CD4-positive, alpha-beta T cell (primary cell): ENCODE data around the gene TSR3. TPM values are rescaled to one million over a fixed set of nuclear protein-coding genes. Genes with fewer than 3 reads are reported as not detected.

Experiments used
- ATAC-seq: fragments of 200-7000 bp; cut with Tn5 transposase; one replicate; pipeline ENCODE4 v1.10.0; 2022; ENCODE audit warnings: mild to moderate bottlenecking; ENCODE audit not compliant: poor library complexity
- CTCF ChIA-PET: fragments of 350-600 bp; sonication (Branson Sonifier 250); formaldehyde crosslinking; loops from one replicate; lab custom pipeline; 2021; ENCODE audit warnings: antibody characterized with exemption, inconsistent platforms; lab: Charles Lee
- POLR2A ChIA-PET: fragments of 350-600 bp; sonication (Branson Sonifier 250); formaldehyde crosslinking; loops from one replicate; lab custom pipeline; 2021; ENCODE audit warnings: antibody characterized with exemption, inconsistent platforms; lab: Charles Lee
- DNase-seq, 14 experiments: peaks; one replicate each; pipeline ENCODE4 v3.0.0-alpha.2; 2013 to 2020; ENCODE audit warnings: mixed read lengths in 2 of 14
- H3K27ac ChIP-seq, 2 donors: one replicate each; pipeline versions ENCODE4 v1.5.1 to v1.7.0; 2013; ENCODE audit warnings: low read length in 2 of 2, low read depth in 1 of 2, mild to moderate bottlenecking in 1 of 2
- H3K27me3 ChIP-seq, 2 experiments: 1 replicate in 1 of 2; 2 replicates in 1 of 2; pipeline versions ENCODE4 v1.6.1 to v1.7.0; 2013; ENCODE audit warnings: low read length in 2 of 2, control low read depth in 1 of 2, mild to moderate bottlenecking in 1 of 2, moderate library complexity in 1 of 2; ENCODE audit not compliant: insufficient read depth in 2 of 2, control insufficient read depth in 1 of 2
- H3K36me3 ChIP-seq: one replicate; pipeline ENCODE4 v1.6.1; 2013; ENCODE audit warnings: low read length, control low read depth; ENCODE audit not compliant: insufficient read depth
- H3K4me1 ChIP-seq: one replicate; pipeline ENCODE4 v1.6.1; 2013; ENCODE audit warnings: low read length, control low read depth; ENCODE audit not compliant: insufficient read depth
- H3K4me3 ChIP-seq: one replicate; pipeline ENCODE4 v1.5.1; 2013; ENCODE audit warnings: mild to moderate bottlenecking, low read length, moderate library complexity
- H3K9me3 ChIP-seq, 2 experiments: 1 replicate in 1 of 2; 2 replicates in 1 of 2; pipeline versions ENCODE4 v1.6.1 to v1.7.0; 2013; ENCODE audit warnings: low read length in 2 of 2, mild to moderate bottlenecking in 2 of 2, control low read depth in 1 of 2, moderate library complexity in 1 of 2; ENCODE audit not compliant: control insufficient read depth in 1 of 2, insufficient read depth in 1 of 2
- H3K27ac Mint-ChIP-seq: one replicate; pipeline ENCODE4 v1.8.0; 2020; ENCODE audit warnings: mixed read lengths
- H3K27me3 Mint-ChIP-seq: one replicate; pipeline ENCODE4 v1.8.0; 2021; ENCODE audit warnings: mixed read lengths
- H3K36me3 Mint-ChIP-seq: one replicate; pipeline ENCODE4 v1.8.0; 2021; ENCODE audit warnings: low read depth, mixed read lengths
- H3K4me1 Mint-ChIP-seq: one replicate; pipeline ENCODE4 v1.8.0; 2021; ENCODE audit warnings: low read depth, mixed read lengths
- H3K4me3 Mint-ChIP-seq: one replicate; pipeline ENCODE4 v1.8.0; 2020; ENCODE audit warnings: mild to moderate bottlenecking, mixed read lengths
- H3K9me3 Mint-ChIP-seq: one replicate; pipeline ENCODE4 v1.8.0; 2020; ENCODE audit warnings: mixed read lengths
- CTCF ChIP-seq: fragments of 200-600 bp; IDR thresholded peaks from one replicate; pipeline ENCODE4 v1.8.0; 2022; ENCODE audit warnings: antibody characterized with exemption, mild to moderate bottlenecking
- intact Hi-C, 2 experiments: fragments of 100-400 bp; cut with DNase I in 1 of 2; cut with micrococcal nuclease in 1 of 2; formaldehyde crosslinking; loops; one replicate each; pipeline versions ENCODE4 v1.15.1 to v1.9.0; 2023 to 2025; cut with DNase I, micrococcal nuclease
- total RNA-seq, 174 experiments: library from RNA in 2 of 174; stranded (reverse) in 2 of 174; gene quantifications; one replicate each; pipeline ENCODE4 v1.2.3 and lab custom pipeline; 2021 to 2026

Gene TSR3
- total RNA-seq, 2 experiments from 2014 or later: 19.9 to 21.4 TPM

- Mint-ChIP-seq H3K27me3 (no peaks in the 10 kb centered on the region), H3K4me1 (peaks cover 47% of the 10 kb centered on the region), H3K36me3 (peaks cover 23% of the 10 kb centered on the region), H3K27ac (peak overlapping the region; percentile 100), H3K9me3 (no peaks in the 10 kb centered on the region), H3K4me3 (peak overlapping the region; percentile 97)
- intact Hi-C loops: loop anchor here in 1 of 2 experiments (2.0 to 10.0 kb wide), 9 partner anchors 34 to 720 kb away; partner anchors contain the start of genes CLCN7, CRAMP1, GNPTG and IFT140
- Histone ChIP-seq H3K36me3 (peaks cover 11% of the 10 kb centered on the region), H3K4me3 (peak overlapping the region; percentile 68), H3K9me3 (no peaks in the 10 kb centered on the region), H3K27ac (peak overlapping the region; percentile 96 to 99), H3K4me1 (peaks cover 68% of the 10 kb centered on the region), H3K27me3 (no peaks in the 10 kb centered on the region)
- DNase-seq (no peak), ATAC-seq (no peak)
- ChIA-PET CTCF (interaction anchor here (0.9 kb wide), 1 partner anchor 55 kb away, joined by 3 read pairs; no protein-coding TSS in a partner anchor), POLR2A (interaction anchor here (1.2 to 1.8 kb wide), 11 partner anchors 7 to 474 kb away, joined by 3 to 24 read pairs (median 5); partner anchors contain the start of genes EME2, GNPTG, MAPK8IP3 and MRPS34)
- no peak for TF ChIP-seq CTCF
Measured at GRCh38 chr16:1308036-1308976, 43.4 kb downstream of the TSR3 start.

- Mint-ChIP-seq H3K9me3 (no peaks in the 10 kb centered on the region), H3K4me1 (peaks cover 45% of the 10 kb centered on the region), H3K27me3 (peaks cover 4% of the 10 kb centered on the region), H3K4me3 (peak overlapping the region; percentile 58), H3K36me3 (peaks cover 14% of the 10 kb centered on the region), H3K27ac (peak overlapping the region; percentile 93)
- intact Hi-C loops: loop anchor here in 1 of 2 experiments (5.0 to 10.0 kb wide), 4 partner anchors 168 to 478 kb away; partner anchors contain the start of genes CLCN7, MAPK8IP3, NUBP2 and SPSB3
- ChIA-PET POLR2A (no interaction called here), CTCF (no interaction called here)
- no peak for TF ChIP-seq CTCF
- ATAC-seq (no peak), DNase-seq (no peak)
- no peaks in the 10 kb centered on the region for H3K36me3 ChIP-seq
- no peak overlapping the region for H3K27ac ChIP-seq
- no peaks in the 10 kb centered on the region for H3K9me3 ChIP-seq
- H3K4me1 ChIP-seq: peaks cover 58% of the 10 kb centered on the region
- no peaks in the 10 kb centered on the region for H3K27me3 ChIP-seq
- no peak overlapping the region for H3K4me3 ChIP-seq
Measured at GRCh38 chr16:1306334-1306733, 45.3 kb downstream of the TSR3 start.

- H3K36me3 Mint-ChIP-seq: peaks cover 9% of the 10 kb centered on the region
- TF ChIP-seq CTCF: no peak
- peaks cover 0 to under 1% of the 10 kb centered on the region in 2 experiments for H3K9me3 ChIP-seq
- no peaks in the 10 kb centered on the region for H3K36me3 ChIP-seq
- no peak overlapping the region for H3K27ac ChIP-seq
- peaks cover 40% of the 10 kb centered on the region for H3K4me1 Mint-ChIP-seq
- DNase-seq (no peak), ATAC-seq (no peak)
- intact Hi-C loops: loop anchor here in 1 of 2 experiments (5.0 to 10.0 kb wide), 4 partner anchors 169 to 479 kb away; partner anchors contain the start of genes CLCN7, MAPK8IP3, NUBP2 and SPSB3
- CTCF ChIA-PET: no interaction called here
- no peak overlapping the region for H3K4me3 ChIP-seq
- peaks cover 4% of the 10 kb centered on the region for H3K27me3 Mint-ChIP-seq
- POLR2A ChIA-PET: interaction anchor here (0.6 to 2.0 kb wide), 2 partner anchors 37 to 625 kb away, joined by 3 to 6 read pairs; partner anchors contain the start of gene STUB1
- H3K27ac Mint-ChIP-seq: peak overlapping the region; percentile 93
- H3K4me1 ChIP-seq: peaks cover 58% of the 10 kb centered on the region
- H3K9me3 Mint-ChIP-seq: no peaks in the 10 kb centered on the region
- no peak overlapping the region for H3K4me3 Mint-ChIP-seq
- no peaks in the 10 kb centered on the region for H3K27me3 ChIP-seq
Measured at GRCh38 chr16:1305823-1306222, 45.9 kb downstream of the TSR3 start.
